Measurements from ENCODE around the gene ATG4D.

DNA sequence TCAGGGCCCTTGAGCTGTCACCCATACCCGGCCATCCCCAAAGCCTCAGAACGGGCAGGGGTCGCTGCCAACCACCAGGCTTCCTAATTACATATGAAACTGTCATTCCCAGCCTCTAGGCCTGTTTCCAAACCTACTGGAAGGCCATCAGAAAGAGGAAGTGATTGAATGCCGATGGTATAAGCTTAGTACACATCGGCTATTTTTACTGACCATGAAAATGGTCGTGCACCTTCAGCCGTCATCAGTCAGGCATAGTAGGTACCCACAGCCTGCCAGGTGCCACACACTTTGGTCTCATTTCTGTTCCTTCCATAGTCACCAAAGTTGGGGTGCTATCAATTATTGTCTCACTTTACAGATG is 11.9 kb downstream of the ATG4D start:
- TF ChIP-seq POLR2A (IDR thresholded peaks at IDR 0.05), result no peak
- TF ChIP-seq, protein P1, sequence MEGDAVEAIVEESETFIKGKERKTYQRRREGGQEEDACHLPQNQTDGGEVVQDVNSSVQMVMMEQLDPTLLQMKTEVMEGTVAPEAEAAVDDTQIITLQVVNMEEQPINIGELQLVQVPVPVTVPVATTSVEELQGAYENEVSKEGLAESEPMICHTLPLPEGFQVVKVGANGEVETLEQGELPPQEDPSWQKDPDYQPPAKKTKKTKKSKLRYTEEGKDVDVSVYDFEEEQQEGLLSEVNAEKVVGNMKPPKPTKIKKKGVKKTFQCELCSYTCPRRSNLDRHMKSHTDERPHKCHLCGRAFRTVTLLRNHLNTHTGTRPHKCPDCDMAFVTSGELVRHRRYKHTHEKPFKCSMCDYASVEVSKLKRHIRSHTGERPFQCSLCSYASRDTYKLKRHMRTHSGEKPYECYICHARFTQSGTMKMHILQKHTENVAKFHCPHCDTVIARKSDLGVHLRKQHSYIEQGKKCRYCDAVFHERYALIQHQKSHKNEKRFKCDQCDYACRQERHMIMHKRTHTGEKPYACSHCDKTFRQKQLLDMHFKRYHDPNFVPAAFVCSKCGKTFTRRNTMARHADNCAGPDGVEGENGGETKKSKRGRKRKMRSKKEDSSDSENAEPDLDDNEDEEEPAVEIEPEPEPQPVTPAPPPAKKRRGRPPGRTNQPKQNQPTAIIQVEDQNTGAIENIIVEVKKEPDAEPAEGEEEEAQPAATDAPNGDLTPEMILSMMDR (IDR thresholded peaks at IDR 0.05), result no peak
